SHP77 (cell line): Measurements from ENCODE around the gene DESI1.
A peak's percentile ranks its signal among the peaks of the same experiment; 100 is the strongest.
"Not testable (repeated sequence)": the region's sequence is repeated elsewhere in the genome, so short reads cannot be mapped to it uniquely, and the experiment has no call there.

ENCODE experiments used
- DNase-seq, 2 experiments: peaks; one replicate each; lab custom pipeline; 2025; lab: John Stamatoyannopoulos, UW

Gene DESI1

GRCh38 chr22:41634610-41635009 lies 13.8 kb upstream of the DESI1 start:
- DNase-seq: not testable (repeated sequence)

GRCh38 chr22:41631615-41632014 lies 10.8 kb upstream of the DESI1 start:
- not testable (repeated sequence) for DNase-seq

GRCh38 chr22:41631115-41631514 lies 10.3 kb upstream of the DESI1 start:
- not testable (repeated sequence) for DNase-seq

- DNase-seq: no peak
These were observed 4.7 kb upstream of the DESI1 start for GRCh38 chr22:41625577-41625976.

DNA sequence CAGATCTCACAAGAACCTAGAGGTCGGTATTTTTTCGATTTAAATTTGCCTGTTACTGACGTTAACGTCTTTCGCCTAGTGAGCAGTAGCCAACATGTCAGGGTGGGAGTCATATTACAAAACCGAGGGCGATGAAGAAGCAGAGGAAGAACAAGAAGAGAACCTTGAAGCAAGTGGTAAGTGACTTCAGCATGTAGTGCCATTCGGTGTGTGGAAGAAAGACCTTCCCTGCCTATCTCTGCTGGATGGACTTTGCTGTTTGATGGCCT lies 1.0 kb upstream of the DESI1 start:
- no peak for DNase-seq

DNA sequence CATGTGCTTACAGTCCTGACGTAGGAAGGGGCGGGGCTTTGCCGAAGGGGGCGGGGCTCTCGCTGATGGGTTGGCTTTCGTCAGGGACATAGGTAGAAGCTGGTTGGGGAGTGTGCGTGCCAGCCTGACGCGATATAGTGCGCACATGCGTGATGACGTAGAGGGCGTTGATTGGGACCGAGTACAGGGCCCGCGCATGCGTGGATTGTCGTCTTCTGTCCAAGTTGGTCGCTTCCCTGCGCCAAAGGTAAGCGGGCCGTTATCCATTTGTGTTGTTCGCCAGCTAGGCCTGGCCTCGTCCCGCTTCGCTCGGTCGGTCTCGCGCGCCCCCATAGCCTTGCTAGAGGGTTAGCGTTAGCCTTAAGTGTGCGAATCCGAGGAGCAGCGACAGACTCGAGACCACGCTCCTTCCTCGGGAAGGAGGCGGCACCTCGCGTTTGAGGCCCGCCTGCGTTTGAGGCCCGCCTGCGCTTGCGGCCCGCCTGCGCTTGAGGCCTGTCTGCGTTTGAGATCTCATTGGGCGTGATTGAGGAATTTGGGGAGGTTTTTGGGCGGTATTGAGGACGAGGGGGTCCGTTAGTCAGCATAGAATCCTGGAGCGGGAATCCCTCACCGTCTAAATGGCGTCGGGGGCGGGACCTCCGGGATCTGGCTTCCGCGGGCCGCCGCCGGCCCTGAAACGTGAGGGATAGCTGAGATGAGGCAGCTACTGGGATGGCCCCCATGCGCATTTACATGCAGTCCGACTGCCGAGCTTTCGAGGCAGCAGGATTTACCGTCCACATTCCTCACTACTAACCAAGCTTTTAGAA lies 462 bp upstream of the DESI1 start, which contains the start of gene XRCC6:
XRCC6 (plus strand) TSS at position 197 of the 812 bp plus-strand sequence. CDS start 710 bp downstream, outside the sequence.
- peak; percentile 98 for DNase-seq

DNA sequence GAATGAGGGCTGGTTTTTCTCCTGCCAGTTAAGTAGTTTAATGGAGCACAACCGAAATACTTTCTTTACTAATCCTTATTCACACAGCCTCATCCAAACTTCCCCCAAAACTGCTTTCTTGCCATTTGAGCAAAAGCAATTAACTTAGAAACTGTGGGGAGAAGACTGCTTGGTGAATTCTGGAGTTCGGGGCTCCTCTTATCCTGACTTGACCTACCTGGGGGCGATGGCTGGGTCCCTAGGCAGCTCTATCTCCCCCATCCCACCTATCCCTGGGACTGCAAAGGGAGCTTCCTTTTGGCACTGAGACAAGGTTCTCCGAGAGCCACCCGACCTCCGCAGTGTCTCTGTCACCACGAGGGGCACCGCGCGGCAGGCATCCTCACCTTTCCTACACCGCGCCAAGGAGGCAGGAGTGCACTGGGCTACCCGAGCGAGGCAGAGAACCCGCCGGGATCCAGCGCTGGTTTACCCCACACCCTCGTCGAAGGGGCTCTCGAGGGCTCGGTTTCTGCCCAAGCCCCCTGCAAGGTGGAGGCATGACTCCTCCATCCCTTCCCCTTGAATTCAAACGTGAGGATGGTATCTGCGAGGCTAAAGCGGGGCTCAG lies 759 bp downstream of the DESI1 start:
- DNase-seq: peak; percentile 25 to 52

GRCh38 chr22:41613456-41613855 lies 7.4 kb downstream of the DESI1 start:
- DNase-seq: no peak

DNA sequence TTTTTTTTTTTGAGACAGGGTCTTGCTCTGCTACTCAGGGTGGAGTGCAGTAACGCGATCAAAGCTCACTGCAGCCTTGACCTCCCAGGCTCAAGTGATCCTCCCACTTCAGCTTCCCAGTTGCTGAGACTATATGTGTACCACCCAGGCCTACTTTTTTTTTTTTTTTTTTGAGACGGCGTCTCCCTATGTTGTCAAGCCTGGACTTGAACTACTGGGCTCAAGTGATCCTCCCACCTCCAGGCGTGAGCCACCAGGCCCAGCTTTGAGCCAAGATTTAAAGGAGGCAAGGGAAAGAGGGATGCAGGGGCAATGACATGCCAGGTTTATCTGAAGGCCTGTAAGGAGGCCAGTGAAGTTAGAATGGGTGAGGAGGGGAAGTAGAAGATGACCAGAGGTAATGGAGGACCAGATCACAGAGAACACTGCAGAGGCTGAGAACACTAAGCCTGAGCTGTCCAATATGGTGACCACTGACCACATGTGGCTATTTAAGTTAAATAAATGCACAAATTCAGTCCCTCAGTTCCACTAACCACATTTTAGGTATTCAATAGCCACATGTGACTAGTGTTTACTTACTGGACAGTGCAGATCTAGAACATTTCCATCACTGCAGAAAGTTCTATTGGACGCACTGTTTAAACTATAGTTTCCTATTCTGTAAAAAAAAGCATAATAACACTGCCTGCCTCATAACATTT lies 8.1 kb downstream of the DESI1 start:
- no peak for DNase-seq

GRCh38 chr22:41608386-41608785 lies 12.5 kb downstream of the DESI1 start:
- no peak for DNase-seq

- no peak for DNase-seq
These were observed 16.9 kb downstream of the DESI1 start for GRCh38 chr22:41603873-41604332.

DNA sequence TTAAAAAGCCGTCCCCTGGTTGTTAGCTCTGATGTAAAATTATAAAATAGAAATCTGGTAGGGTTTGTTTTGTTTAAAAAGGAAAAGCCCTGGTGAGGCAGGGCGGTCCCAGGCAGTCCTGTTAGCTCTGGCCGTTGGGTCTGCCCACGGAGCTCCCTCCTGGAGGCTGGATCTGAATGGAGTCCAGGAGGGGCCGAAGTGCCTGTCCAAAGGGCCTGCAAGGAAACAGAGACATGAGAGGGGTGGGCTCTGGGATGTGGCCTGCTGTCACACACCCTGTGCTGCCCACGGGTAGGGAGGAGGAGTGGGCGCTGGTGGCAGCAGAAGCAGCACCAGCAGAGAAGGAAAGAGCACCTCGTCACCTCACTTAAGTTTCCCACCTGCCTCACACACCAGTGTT lies 19.9 kb downstream of the DESI1 start:
- no peak for DNase-seq

DNA sequence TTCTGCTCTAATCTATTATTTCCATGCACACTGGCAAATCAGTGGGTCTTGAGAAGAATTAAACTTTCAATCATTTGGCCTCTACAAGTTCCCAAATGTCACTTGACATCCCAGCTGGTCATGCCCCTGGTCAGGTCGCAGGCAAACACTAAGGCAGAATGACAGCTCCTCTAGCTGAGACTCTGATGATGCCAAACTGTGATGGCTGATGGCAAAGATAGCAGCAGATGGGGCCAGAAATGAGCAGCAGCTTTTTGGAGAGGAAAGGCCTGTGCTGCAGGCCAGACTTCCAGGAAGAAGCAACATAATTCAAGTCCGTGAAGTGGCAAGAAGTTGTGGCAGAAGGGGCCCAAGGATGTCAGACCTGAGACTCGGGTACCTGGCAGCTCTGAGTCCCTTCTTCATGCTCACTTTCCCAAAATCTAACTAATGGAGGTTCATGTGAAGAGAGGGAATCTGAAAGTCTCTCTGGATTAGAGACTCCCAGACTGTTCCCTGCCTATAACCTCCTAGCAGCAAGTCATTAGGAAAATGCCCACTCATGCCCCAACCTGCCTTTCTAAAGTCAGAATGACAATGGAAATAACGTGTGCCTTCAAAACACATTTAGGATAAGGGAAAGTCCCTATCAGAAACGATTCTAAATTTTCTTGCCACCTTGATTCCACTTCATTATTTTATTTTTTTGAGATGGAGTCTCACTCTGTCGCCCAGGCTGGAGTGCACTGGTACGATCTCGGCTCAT lies 21.8 kb downstream of the DESI1 start:
- DNase-seq: no peak

- no peak for DNase-seq
These were observed 22.8 kb downstream of the DESI1 start for GRCh38 chr22:41598081-41598480.

DNA sequence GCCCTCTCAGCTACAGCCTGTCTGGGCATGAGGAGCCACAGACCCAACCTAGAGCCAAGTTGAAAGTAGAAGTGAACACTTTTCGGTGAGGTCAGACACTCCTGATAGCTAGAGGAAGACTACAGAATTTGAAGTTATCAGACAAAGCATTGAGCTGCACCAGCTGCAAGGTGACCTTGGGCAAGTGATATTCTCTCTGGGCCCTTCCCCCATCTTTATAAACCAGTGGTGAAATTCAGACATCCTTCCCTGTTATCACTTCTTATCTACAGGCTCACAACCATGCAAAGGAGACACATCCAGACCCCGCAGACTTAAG lies 23.2 kb downstream of the DESI1 start:
- no peak for DNase-seq

GRCh38 chr22:41596776-41597634 lies 23.8 kb downstream of the DESI1 start:
- peak; percentile 47 to 54 for DNase-seq

DNA sequence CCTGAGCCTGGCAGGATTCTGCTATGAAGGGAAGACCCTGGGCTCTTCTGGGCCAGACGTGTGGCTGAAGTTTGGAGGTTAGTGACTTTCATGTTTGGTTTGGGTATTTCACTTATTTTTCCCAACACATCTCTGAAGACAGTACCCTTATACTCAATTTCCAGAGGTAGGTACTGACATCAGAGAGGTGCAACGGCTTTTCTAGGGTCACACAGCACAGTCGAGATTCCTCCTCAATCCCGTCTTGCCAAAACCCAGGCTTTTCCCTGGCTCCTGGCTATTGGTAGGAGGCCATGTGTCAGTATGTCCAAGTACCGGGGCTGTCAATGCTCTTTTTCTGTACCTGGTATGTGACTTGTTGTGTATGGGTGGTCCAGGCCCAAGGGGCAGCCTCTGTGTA lies 25.1 kb downstream of the DESI1 start:
- DNase-seq: no peak

GRCh38 chr22:41593336-41593960 lies 27.4 kb downstream of the DESI1 start:
- not testable (repeated sequence) for DNase-seq

DNA sequence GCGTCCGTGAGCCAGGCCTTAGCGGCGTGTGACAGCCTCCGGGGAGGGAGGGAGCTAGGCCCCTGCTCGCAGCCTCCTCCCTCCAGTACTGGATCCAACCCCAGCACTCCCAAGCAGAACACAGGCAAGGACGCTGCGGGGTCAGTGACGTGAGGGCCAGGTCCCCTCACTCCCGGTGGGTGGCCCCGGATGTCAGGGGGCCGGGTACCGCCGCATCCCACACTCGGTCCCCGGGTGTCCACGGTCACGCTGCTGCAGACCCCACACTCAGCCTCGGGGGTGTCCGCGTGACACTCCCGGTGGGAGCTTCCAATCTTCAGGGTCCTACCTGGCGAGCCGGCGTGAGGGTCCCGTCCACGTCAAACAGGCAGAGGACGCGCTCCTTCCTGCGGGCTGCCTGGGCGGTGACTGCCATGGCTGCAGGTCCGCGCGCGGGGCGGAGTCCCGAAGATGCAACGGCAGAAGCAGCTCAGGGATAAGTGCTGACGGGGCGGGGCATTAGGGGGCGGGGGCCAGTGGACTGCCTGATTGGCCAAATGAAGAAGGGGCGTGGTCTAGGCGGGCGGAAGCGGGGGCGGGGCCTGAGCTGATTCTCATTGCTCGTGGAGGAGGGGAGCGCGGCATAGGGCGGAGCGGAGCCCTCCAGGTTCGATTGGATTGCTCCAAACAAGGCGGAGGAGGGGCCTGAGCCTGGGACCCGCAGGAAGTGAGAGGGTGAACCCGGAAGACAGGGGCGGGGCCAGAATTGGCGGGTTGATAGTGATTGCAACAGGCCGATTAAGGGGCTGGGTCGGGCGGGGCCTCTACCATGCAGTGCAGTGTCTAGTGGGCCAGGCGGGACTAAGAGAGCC lies 31.2 kb downstream of the DESI1 start, which contains the start of gene PMM1:
PMM1 (minus strand) TSS at position 450 of the 851 bp plus-strand sequence; CDS start at position 415, 35 bp downstream.
- DNase-seq: peak; percentile 98 to 99

DNA sequence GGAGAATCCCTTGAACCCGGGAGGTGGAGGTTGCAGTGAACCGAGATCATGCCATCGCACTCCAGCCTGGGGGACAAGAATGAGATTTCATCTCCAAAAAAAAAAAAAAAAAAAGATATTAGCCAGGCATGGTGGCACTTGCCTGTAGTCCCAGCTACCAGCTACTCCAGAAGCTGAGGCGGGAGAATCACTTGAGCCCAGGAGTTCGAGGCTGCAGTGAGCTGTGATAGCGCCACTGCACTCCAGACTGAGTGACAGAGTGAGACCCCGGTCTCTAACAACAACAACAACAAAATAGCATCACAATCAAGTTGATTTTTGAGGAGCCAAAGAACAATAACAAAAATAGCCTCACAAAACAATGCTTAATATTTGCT lies 33.5 kb downstream of the DESI1 start:
- DNase-seq: no peak
